HG02610 (cell line): Measurements from ENCODE around the gene MAP2K3.
A peak's percentile ranks its signal among the peaks of the same experiment; 100 is the strongest.

Experiments used
- ATAC-seq: cut with Tn5 transposase; IDR thresholded peaks from one replicate; pipeline ENCODE4 v1.9.1; 2021; ENCODE audit warnings: mild to moderate bottlenecking, moderate library complexity; ENCODE audit not compliant: unreplicated experiment

The MAP2K3 gene

DNA sequence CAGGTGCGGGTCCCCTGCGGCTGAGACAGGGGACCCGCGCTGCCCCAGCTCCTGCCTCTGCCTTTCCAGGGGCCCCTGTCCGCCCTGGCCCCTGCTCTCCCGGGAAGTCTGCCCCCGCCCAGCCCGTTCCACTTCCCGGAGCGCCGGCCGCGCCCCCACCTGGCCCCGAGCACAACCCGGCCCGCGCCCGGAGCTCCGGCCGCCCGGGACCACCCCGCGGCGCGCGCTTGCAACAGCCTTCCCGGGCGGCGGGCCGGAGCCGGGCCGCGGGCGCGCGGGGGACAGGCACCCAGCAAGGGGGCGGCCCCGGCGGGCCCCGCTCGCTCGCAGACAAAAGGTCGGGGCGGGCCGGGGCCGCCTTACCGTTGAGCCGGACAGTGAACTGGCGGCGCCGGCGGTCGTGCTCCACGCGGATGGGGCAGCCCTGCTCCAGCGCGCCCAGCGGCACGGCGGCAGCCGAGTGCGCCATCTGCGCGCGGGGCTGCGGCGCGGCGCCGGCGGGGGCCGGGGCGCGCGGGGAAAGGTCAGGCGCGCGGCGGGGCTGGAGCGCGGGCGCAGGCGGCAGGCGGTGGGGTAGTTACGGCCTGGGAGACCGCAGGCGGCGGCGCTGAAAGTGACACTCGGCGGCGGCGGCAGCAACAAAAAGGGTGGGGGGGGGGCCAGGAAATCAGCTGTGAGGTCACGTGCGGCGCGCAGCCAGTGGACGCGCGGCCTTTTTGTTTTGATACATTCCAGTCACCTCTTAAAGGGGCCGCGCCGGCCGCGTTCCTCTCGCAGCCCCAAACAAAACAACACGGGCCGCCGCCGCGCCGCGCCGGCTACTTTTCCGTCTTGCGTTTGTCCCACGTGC is 31.5 kb upstream of the MAP2K3 start, which contains the start of gene NATD1:
TSS of gene NATD1 (minus strand) at position 615 of the 850 bp plus-strand sequence. CDS start at position 469, 146 bp downstream.
- ATAC-seq = peak; percentile 74

DNA sequence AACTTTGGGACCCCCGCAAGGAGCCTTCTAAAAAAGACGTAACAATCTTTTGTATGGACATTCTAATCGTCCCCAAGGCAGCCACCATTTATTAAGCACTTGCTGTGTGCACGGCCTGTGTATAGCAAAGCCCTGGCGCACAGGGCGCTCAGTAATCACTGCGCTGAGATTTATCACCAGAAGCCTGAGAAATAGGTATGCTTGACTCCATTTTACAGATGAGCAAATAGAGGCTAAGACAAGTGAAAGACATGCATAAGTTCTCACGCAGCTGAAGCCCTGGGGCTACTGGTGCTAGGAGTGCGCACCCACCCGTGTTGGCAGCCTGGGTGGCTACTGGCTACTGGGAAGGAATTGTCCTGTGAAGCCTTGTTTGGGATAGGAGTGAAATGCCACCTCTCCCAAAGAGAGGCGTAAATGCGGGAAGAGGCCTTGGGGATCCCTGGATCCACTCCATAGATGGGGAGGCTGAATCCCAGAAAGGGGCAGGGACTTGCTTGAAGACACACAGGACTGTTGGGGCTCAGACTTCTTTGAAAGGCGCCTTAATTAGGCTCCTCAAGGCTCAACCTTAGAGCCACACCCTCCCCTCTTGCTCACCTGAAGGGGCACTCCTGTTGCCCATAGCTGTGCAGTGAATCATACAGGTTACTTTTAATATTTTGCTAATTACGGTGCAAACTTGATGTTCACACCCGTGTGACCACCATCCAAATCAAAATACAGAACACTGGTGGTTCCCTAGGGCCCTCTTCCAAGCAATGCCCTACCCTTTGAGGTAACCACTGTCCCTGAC is 30.7 kb upstream of the MAP2K3 start:
- peak; percentile 5 for ATAC-seq

DNA sequence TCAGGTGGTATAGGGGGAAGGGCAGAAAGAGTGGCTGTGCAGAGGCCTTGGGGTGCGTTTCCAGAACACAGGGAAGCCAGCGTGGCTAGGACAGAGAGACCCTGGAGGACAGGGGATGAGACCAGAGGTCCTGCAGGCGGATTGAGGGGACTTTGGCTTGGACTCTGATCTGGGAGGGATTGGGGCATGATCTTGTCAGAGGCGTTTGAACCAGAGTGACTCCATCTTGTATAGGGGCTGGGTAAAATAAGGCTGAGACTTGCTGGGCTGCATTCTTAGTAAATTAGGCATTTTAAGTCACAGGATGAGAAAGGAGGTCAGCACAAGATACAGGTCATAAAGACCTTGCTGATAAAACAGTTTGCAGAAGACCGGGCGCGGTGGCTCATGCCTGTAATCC is 25.9 kb upstream of the MAP2K3 start:
- ATAC-seq = no peak

DNA sequence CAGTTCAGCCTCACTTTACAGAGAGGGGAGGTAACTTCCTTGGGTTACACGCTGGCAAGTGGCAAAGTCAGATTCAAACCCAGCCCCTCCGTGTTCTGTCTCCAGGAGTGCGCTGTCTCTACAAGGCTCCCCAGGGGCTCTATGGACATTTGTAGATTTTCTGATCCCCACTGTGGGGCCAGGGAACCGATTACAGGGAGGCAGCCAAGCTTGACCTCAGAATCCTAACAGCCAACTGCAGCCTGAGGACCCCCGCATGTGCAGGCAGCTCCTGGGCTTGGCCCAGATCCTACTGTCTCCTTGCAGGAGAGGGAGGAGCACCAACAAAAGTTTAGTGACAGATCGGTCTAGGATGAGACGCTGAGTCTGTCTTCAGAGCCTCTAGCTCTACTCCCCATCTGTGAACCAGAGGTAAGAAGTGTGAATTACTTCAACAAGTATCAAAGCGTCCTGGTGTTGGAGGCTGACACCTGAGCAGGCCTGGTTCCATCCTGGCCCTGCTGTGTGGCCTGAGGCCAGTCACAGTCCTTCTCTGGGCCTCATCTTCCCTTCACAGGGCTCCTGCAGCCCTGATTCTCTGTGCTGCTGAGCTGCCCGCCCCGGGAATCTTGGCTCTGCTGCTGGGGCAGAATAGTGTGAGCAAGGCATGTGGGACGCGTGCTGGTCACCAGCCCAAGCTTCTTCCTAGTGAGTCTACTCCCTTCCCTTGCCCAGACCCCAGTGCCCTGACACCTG is 22.1 kb upstream of the MAP2K3 start:
- ATAC-seq = no peak

DNA sequence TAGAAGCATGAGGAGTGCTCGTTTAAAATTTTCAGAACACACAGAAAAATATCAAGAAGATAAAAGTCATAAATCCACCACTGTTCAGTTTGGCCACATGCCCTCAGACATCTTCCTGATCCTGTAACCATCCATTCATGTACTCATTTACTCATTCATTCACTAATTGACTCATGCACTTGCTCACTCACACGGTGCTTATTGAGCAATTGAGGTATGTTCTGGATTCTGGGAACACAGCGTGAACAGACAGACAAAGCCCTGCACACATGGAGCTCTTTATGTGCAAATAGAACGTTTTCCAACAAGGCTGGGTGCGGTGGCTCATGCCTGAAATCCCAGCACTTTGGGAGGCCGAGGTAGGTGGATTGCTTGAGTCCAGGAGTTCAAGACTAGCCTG is 21.1 kb upstream of the MAP2K3 start:
- no peak for ATAC-seq

DNA sequence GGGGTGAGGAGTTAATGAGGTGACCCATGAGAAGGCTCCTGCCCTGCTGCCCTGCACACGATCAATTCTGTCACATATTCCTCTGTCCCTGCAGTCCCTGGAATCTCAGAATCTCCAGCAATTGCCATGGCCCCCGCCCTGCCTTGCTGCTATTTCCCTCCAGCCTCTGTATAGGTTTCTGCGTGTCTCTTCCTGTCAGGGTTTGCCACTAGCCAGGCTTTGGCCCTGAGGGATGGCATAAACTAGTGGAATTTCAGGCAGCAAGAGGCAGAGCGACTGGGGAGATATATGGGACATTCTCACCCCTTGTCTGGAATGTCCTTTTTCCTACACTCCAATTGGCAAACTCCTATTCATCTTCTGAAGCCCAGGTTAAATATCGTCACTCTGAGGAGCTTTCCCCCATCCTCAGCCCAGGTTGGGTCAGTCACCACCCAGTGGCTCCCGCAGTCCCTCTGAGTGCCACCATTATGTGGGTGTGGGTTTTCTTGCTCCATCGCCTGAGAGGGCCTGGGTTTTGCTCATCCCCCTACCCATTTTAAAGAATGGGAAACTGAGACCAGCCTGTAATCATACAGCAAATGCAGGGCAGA is 15.8 kb upstream of the MAP2K3 start:
- no peak for ATAC-seq

DNA sequence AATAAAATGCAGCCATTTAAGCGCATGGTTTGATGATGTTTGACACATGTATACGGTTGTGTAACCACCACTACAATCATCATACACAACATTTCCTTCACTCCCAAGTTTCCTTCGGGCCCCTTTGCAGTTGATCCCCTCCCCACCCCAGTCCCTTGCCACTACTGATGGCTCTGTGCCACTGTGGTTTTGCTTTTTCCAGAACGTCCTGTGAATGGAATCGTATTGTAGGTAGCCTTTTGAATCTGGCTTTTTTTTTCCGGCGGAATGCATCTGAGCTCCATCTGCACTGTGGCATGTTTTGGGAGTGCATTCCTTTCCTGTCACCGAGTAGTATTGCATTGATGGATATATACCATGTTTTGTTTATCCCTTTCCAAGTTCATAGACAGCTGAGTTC is 15.1 kb upstream of the MAP2K3 start:
- ATAC-seq = no peak

DNA sequence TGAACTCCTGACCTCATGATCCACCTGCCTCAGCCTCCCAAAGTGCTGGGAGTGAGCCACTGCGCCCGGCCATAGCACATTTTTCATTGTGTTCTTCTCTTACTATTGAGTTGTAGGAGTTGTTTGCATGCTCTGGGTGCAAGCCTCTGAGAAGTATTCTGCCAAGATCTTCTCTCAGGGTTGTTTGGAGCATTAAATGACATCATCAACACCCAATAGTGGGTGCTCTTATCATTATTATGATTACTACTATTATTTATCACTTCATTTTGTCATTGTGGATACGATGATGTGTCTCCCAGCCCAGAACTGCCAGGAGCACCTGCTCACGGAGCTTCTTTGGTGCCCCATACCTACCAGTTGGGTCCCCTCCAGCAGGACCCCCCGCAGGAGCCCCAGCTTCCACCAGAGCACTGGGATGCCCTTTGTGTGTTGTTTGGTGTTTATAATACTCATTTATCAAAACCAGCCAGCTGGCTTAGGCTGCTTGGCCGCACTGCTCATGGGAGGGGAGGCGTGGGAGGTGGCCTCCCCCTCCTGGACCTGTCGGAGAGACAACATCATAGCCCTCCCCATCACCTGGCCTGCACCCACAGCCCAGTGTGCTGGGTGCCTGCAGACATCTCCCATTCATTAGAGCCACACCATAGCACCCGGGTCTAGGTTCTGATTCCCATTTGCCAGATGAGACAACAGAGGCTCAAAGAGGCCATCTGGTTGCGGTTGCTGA is 12.9 kb upstream of the MAP2K3 start:
- ATAC-seq = no peak

DNA sequence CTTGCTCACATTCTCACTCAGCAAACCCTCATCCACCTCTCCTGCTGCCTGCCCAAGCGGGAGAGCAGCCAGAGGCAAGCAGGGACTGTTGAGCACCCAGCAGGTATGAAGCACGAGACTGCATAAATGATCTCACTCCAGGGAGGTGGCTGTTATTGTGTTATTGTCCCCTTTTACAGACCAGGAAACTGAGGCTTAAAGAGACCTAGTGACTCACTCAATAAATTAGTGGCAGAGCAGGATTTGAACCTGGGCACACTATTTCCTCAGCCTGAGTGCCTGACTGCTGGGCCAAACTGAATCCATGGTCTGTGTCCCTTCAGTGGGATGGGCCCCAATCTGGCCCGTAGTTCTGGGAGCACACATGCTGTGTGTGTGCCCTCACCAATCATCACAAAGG is 12.3 kb upstream of the MAP2K3 start:
- ATAC-seq = no peak

DNA sequence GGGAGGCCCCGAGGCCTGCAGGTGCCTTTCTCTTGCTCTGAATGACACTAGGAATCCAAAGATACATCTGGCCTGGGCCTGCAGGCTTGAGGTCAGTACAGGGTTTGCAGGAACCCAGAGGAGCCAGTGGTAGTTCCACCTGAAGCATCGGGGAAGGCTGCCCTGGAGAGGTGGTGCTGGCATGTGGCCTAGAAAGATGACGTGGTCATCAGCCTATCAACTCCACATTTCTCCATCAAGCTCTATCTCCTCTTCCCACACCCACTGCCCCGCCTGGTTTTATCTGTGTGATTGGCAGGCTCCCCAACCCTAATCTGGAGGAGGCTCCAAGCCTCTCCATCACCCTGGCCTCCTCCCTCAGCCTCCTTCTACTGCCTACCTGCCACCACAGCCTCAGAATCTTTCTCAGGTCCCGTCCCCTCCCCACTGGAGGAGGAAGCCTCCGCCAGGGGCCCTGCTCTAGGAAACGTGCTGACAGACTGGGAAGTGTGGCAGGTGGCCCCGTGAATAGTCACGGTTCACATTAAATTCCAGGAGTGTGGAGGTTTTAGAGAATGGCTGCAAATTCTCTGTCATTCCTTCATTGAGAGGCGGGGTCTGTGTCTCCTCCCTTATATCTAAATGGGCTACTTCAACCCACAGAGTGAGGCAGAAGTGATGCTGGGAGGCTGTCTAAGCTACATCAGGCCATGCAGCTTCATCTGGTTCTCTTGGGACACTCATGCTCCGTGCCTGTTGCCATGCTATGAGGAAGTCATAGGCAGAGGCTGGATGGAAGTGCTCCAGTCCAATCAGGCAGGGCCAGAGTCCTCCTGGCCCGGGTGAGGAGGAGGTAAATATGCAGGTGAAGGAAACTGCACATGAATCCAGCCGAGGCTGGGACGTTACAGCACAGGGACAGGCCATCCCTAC is 11.4 kb upstream of the MAP2K3 start:
- no peak for ATAC-seq

DNA sequence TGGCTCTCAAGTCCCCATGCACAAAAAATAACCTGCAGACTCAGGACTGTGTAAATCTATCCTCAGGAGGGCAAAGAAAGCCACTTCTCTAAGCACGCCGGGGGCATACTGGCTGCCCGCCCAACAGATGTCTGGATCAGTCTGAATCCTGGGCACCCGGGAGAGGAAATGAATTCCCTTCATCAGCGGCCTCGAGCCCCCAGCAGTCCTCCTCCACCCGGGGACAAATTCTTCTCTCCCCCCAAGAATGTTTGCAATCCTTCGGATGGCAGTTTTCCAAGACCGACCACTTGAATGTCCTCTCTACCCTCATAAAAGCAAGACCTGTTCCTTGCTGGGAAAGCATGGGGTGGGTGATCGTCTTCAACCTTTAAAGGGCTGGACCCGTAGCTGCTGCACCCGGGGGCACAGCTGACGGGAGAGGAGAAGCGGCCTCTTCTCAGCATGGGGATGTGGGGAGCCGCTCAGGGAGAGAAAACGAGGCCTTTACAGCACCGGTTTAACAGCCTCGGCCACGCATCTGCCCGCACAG is 9.4 kb upstream of the MAP2K3 start:
- peak; percentile 3 for ATAC-seq

DNA sequence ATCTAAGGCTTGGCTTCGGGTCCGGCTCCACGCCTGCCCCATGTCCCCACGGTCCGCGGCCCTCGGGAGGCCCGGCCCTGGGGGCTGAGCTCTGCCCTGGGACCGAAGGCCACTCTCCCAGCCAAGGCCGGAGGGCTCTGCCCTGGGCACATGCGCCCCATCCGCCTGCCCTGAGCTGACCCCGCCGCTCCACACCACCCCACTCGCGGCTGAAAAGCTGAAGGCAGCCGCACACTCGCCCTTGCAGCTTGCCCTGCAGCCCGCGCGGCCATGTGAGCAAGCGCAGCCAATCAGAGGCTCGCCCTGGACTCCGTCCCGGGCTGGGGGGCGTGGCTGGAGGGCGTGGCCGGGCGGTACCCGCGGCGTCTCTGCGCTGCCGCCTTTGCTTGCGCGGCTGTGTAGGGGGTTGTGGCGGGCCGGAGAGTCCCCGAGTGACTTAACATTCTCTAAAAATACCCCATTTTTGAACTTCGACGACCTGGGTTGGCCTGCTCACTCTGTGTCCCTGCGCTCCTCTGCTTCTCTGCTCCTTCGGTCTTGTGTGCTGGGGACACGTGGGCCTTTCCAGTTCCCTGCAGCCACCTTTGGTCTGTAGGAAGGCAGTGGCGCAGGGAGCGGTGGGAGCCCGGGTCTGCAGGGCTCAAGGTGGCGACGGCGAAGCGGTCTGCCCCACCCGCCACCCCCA is 8.8 kb upstream of the MAP2K3 start:
- ATAC-seq = peak; percentile 95

DNA sequence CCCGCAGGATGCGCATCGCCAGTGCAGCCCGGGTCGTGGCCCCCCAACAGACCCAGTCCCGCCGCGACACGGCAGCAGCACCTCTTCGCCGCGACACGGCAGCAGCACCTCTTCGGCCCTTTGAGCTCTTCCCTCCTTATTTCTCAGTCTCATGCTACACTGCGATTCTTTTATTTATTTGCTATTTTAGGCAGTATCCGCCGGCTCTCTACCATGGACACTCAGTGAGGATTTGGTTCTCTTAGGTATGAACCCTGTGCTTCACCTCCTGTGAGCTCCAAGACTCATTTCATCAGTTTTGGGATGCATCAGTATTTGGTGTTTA is 8.3 kb upstream of the MAP2K3 start:
- ATAC-seq = no peak

DNA sequence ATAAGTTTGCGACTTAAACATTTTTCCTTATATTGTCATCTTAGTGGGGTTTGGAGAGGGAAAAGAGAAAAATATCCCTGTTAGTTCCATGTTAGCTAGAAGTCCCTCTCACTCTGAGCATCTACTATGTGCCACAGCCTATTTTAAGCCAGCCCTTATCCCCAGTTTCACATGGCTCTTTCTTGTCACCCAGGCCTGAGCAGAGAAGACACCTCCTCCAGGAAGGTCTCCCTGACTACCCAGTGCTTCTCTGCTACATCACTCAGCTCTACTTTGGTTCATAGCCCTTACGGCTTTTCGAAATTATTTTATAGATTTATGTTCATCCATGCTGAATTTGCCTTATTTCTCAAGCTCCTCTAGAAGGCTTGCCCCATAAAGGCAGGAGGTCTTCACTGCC is 7.2 kb upstream of the MAP2K3 start:
- no peak for ATAC-seq

DNA sequence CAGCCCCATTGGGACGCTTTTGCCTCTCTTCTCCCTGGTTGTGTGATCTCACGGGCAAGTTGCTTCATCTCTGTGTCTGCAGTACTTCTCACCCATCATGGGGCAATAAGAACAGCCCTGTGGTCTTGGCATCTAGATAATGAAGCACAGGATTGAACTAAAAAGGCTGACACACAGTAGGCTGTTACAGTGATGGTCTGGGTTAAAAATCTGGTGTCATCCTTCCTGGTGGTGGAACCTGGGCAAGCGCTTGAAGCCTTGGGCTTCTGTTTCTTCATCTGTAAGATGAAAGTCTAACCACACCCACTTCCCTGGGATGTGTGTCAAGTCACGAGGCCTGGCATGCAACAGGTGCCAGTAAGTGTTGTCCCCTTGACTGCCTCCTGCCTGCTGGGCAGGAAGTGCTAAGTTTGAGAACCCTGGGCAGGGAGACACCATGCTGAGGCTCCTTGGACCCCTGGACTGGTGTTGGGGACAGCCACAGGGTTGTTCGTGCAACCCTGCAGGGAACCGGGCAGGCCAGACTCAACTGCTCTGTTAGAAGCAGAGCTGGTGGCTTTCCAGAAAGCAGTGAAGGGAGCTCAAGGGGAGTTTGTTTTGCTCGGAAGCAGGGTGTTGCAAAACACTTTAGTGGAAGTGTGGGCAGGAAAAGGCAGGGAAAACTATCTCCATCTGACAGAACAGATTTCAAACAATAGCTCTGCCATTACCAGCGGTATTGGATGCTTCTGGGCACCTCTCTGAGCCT is 5.9 kb upstream of the MAP2K3 start:
- ATAC-seq = no peak

DNA sequence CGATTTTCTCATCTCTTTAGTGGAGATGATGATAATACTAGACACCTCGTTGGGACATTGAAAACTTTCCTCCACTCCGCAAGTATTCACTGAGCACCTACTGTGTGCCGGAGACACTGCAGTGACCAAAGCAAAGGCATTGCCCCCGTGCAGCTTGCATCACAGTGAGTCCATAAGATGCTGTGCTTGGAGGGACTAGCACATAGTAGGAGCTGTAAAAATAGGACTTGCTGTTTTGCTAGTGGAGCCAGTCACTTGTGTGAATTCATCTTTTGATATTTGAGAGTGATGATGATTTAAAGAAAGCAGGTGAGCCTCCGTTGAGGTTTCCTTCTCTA is 5.3 kb upstream of the MAP2K3 start:
- no peak for ATAC-seq

DNA sequence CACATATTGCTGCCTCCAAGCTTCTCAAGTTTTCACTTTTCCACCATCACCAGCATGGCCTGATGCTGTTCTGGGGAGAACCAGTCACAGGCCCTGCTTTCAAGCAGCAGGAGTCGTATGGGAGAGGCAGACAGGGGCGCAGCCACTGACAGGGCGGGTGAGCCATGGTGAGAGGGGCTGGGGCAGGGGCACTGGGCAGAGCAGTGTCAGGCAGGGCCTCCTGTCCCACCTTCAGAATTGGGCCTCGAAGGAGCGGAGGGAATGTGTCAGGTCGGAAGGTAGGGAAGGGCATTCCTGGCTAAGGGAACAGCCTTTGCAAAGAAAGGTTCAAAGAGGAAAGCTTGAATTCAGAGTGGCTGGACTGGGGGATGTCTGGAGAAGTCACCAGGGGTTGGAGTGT is 4.9 kb upstream of the MAP2K3 start:
- no peak for ATAC-seq

DNA sequence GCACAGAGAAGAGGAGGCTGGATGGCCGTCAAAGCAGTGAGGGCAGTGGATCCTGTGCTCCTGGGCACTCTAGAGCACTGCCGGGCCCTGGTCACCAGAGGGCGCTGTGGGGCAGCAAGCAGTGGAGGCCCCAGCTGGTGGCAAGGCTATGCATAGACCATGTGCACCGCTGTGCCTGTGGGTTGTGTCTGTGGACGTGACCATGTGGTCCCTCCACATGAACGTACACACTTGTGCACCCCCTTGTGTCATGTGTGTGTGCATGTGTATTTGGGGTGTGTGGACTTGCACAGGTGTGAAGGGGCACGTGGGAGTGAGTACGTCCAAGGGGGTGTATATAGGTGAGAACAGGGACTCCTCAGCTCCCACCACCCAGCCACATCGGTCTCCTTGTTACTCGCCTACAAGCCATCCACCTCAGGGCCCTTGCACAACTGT is 4.4 kb upstream of the MAP2K3 start:
- peak; percentile 27 for ATAC-seq
